Endodermal cell (in vitro differentiated cells): ENCODE data around the gene CKS2. TPM values are rescaled to one million over a fixed set of nuclear protein-coding genes. Genes with fewer than 3 reads are reported as not detected.

ENCODE experiments used
- DNase-seq: peaks from one replicate; pipeline ENCODE4 v3.0.0-alpha.2; 2017
- H3K27ac ChIP-seq: 2 replicates; pipeline ENCODE4 v1.5.1; 2013; ENCODE audit warnings: mild to moderate bottlenecking, low read depth, low read length, moderate library complexity
- H3K27me3 ChIP-seq: 2 replicates; pipeline ENCODE4 v1.6.1; 2013; ENCODE audit warnings: mild to moderate bottlenecking, low read length, moderate library complexity; ENCODE audit not compliant: insufficient read depth, control insufficient read depth, poor library complexity, severe bottlenecking
- H3K36me3 ChIP-seq: 2 replicates; pipeline ENCODE4 v1.7.0; 2013; ENCODE audit warnings: mild to moderate bottlenecking, low read length, moderate library complexity; ENCODE audit not compliant: control insufficient read depth, insufficient read depth
- H3K4me1 ChIP-seq: one replicate; pipeline ENCODE4 v1.7.0; 2013; ENCODE audit warnings: low read length; ENCODE audit not compliant: control insufficient read depth, insufficient read depth
- H3K4me3 ChIP-seq: 2 replicates; pipeline ENCODE4 v1.5.1; 2013; ENCODE audit warnings: mild to moderate bottlenecking, low read length, moderate library complexity
- H3K9ac ChIP-seq: 2 replicates; pipeline ENCODE4 v1.6.1; 2013; ENCODE audit warnings: mild to moderate bottlenecking, low read length, moderate library complexity; ENCODE audit not compliant: poor library complexity, severe bottlenecking; ENCODE audit errors: extremely low read depth
- H3K9me3 ChIP-seq: 2 replicates; pipeline ENCODE4 v1.6.1; 2013; ENCODE audit warnings: mild to moderate bottlenecking, low read length, moderate library complexity; ENCODE audit not compliant: control insufficient read depth
- H3K27ac Mint-ChIP-seq: 2 replicates; pipeline ENCODE4 v1.8.0; 2020; ENCODE audit warnings: mixed read lengths
- H3K27me3 Mint-ChIP-seq: 2 replicates; pipeline ENCODE4 v1.8.0; 2021; ENCODE audit warnings: mild to moderate bottlenecking, mixed read lengths; ENCODE audit not compliant: insufficient read depth
- H3K36me3 Mint-ChIP-seq: 2 replicates; pipeline ENCODE4 v1.8.0; 2020; ENCODE audit warnings: low read depth, mixed read lengths
- H3K4me1 Mint-ChIP-seq: 2 replicates; pipeline ENCODE4 v1.8.0; 2020; ENCODE audit warnings: mixed read lengths
- H3K4me3 Mint-ChIP-seq: 2 replicates; pipeline ENCODE4 v1.8.0; 2020; ENCODE audit warnings: mild to moderate bottlenecking, moderate library complexity, mixed read lengths
- H3K9me3 Mint-ChIP-seq: 2 replicates; pipeline ENCODE4 v1.8.0; 2020; ENCODE audit warnings: mild to moderate bottlenecking, mixed read lengths
- CTCF ChIP-seq: fragments of 200-600 bp; sonication (generic); conservative IDR thresholded peaks from 2 replicates; pipeline ENCODE4 v1.5.0; 2021; ENCODE audit warnings: antibody characterized with exemption, mild to moderate bottlenecking
- WGBS, 2 experiments: methylation state at CpG; one replicate each; pipeline versions ENCODE4 v1.1.5 to v1.1.7; 2013; ENCODE audit warnings: missing lambda C conversion rate in 2 of 2, mixed read lengths in 1 of 2; ENCODE audit not compliant: insufficient coverage in 1 of 2, insufficient read length in 1 of 2; 5-methylcytosine and 5-hydroxymethylcytosine counted together
- total RNA-seq, 2 donors: library from RNA; stranded (reverse); fragmentation: NEBNext Ultra II Directional in 1 of 2; extraction: Animal tissue kit (Norgen Biotek cat#: 25700) in 1 of 2; gene quantifications; 2 replicates in 1 of 2; 3 replicates in 1 of 2; pipeline ENCODE4 v1.2.1, GENCODE V29; 2021

The CKS2 gene
- total RNA-seq, 2 donors from 2014 or later, result 163 to 209 TPM

GRCh38 chr9:89313842-89314241, 2.8 kb downstream of the CKS2 start:
- peak overlapping the region; percentile 98 for H3K9ac ChIP-seq
- H3K27ac ChIP-seq, result no peak overlapping the region
- 69% methylated on average over 1 of the region's 1 CpG; no CpG with 5 or more reads in 1 of the 2 experiments for WGBS, 2 experiments
- no peaks in the 10 kb centered on the region for H3K9me3 ChIP-seq
- peaks cover 27% of the 10 kb centered on the region for H3K36me3 Mint-ChIP-seq
- H3K4me3 ChIP-seq, result peak overlapping the region; percentile 96
- peaks cover 19% of the 10 kb centered on the region for H3K4me1 Mint-ChIP-seq
- no peaks in the 10 kb centered on the region for H3K27me3 ChIP-seq
- H3K4me1 ChIP-seq, result peaks cover 7% of the 10 kb centered on the region
- H3K27me3 Mint-ChIP-seq, result no peaks in the 10 kb centered on the region
- TF ChIP-seq CTCF, result no peak
- H3K4me3 Mint-ChIP-seq, result peak overlapping the region; percentile 94
- H3K9me3 Mint-ChIP-seq, result no peaks in the 10 kb centered on the region
- peaks cover 49% of the 10 kb centered on the region for H3K36me3 ChIP-seq
- H3K27ac Mint-ChIP-seq, result peak overlapping the region; percentile 42
- no peak for DNase-seq

- H3K9me3 ChIP-seq, result no peaks in the 10 kb centered on the region
- no peaks in the 10 kb centered on the region for H3K9me3 Mint-ChIP-seq
- WGBS, 2 experiments, result 100% methylated on average over 1 of the region's 1 CpG
- H3K36me3 Mint-ChIP-seq, result peaks cover 27% of the 10 kb centered on the region
- peaks cover 49% of the 10 kb centered on the region for H3K36me3 ChIP-seq
- H3K4me1 Mint-ChIP-seq, result peaks cover 26% of the 10 kb centered on the region
- H3K27ac Mint-ChIP-seq, result peak overlapping the region; percentile 64
- H3K9ac ChIP-seq, result peak overlapping the region; percentile 98
- TF ChIP-seq CTCF, result no peak
- H3K4me3 Mint-ChIP-seq, result peak overlapping the region; percentile 94
- H3K27me3 ChIP-seq, result no peaks in the 10 kb centered on the region
- no peaks in the 10 kb centered on the region for H3K27me3 Mint-ChIP-seq
- no peak overlapping the region for H3K27ac ChIP-seq
- H3K4me3 ChIP-seq, result peak overlapping the region; percentile 96
- peaks cover 7% of the 10 kb centered on the region for H3K4me1 ChIP-seq
- no peak for DNase-seq
Measured at GRCh38 chr9:89314955-89315354, 4.0 kb downstream of the CKS2 start.

GRCh38 chr9:89315482-89315881, 4.5 kb downstream of the CKS2 start:
- Mint-ChIP-seq H3K27me3 (no peaks in the 10 kb centered on the region), H3K9me3 (no peaks in the 10 kb centered on the region), H3K27ac (peak overlapping the region; percentile 61), H3K4me3 (no peak overlapping the region), H3K4me1 (peaks cover 26% of the 10 kb centered on the region), H3K36me3 (peaks cover 30% of the 10 kb centered on the region)
- Histone ChIP-seq H3K4me3 (peak overlapping the region; percentile 96), H3K27ac (no peak overlapping the region), H3K9me3 (no peaks in the 10 kb centered on the region), H3K4me1 (peaks cover 7% of the 10 kb centered on the region), H3K27me3 (no peaks in the 10 kb centered on the region), H3K9ac (no peak overlapping the region), H3K36me3 (peaks cover 53% of the 10 kb centered on the region)
- no peak for TF ChIP-seq CTCF
- no peak for DNase-seq
